PC-3 (cell line): Measurements from ENCODE around the gene USH1C.

Experiments used
- EZH2 ChIP-seq: fragments of 300-600 bp; sonication (generic); IDR thresholded peaks from one replicate; pipeline ENCODE4 v1.6.1; 2017; ENCODE audit warnings: antibody characterized with exemption, mild to moderate bottlenecking, low read length; ENCODE audit not compliant: unreplicated experiment
- TF ChIP-seq, protein P1 (sequence below): fragments of 300-600 bp; sonication (generic); conservative IDR thresholded peaks from 2 replicates; pipeline ENCODE4 v1.5.1; 2017; ENCODE audit warnings: antibody characterized with exemption, low read depth, mild to moderate bottlenecking, low read length

DNA sequence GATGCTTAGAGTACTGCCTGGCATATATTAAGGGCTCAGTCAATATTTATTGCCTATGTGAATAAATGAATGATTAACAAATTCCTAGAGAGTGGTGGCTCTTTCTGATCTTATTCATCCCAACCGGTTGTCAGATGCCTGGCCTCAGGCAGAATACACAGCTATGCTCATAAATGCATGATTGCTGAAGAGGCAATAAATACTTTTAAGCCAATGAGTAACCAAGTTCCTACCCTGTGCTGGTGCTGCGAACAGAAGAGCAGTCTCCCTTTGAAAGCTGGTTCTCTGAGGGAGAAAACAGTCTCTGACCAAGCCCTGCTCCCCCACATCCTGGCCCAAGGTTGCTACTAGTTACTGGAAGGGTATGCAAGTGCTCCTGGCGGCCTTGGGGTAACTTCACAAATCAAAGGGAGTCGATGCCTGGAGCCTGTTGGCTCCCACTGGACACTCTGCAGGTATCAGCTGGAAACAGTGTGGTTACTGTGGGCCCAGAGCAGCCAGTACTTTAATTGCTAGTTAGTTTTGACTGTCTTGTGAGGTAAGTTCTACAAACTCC lies 2.8 kb downstream of the USH1C start:
- TF ChIP-seq, protein P1, sequence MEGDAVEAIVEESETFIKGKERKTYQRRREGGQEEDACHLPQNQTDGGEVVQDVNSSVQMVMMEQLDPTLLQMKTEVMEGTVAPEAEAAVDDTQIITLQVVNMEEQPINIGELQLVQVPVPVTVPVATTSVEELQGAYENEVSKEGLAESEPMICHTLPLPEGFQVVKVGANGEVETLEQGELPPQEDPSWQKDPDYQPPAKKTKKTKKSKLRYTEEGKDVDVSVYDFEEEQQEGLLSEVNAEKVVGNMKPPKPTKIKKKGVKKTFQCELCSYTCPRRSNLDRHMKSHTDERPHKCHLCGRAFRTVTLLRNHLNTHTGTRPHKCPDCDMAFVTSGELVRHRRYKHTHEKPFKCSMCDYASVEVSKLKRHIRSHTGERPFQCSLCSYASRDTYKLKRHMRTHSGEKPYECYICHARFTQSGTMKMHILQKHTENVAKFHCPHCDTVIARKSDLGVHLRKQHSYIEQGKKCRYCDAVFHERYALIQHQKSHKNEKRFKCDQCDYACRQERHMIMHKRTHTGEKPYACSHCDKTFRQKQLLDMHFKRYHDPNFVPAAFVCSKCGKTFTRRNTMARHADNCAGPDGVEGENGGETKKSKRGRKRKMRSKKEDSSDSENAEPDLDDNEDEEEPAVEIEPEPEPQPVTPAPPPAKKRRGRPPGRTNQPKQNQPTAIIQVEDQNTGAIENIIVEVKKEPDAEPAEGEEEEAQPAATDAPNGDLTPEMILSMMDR: no peak
- TF ChIP-seq EZH2: no peak
